ENCODE measurements around the gene TRIM10.

DNA sequence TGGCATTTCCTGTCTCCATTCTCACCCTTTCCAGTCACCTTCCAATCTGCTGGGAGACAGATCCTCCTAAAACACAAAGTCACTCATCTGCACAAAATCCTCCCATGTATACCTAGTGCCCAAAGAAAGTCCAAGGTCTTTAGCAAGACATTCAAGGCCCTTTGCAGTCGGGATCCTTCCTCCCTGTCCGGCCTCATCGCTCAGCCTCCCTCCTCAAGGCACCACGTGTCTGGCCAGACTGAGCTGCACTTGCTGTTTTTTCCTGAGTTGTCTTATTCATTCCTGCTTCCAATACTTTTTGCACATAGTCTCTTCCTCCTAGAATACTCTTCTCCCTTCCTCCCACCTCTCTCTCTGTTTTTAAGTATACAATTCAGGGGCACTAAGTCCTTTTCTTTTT, 3.7 kb upstream of the TRIM10 start:
- TF ChIP-seq, protein P1, sequence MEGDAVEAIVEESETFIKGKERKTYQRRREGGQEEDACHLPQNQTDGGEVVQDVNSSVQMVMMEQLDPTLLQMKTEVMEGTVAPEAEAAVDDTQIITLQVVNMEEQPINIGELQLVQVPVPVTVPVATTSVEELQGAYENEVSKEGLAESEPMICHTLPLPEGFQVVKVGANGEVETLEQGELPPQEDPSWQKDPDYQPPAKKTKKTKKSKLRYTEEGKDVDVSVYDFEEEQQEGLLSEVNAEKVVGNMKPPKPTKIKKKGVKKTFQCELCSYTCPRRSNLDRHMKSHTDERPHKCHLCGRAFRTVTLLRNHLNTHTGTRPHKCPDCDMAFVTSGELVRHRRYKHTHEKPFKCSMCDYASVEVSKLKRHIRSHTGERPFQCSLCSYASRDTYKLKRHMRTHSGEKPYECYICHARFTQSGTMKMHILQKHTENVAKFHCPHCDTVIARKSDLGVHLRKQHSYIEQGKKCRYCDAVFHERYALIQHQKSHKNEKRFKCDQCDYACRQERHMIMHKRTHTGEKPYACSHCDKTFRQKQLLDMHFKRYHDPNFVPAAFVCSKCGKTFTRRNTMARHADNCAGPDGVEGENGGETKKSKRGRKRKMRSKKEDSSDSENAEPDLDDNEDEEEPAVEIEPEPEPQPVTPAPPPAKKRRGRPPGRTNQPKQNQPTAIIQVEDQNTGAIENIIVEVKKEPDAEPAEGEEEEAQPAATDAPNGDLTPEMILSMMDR (IDR thresholded peaks at IDR 0.05) = no peak
- TF ChIP-seq POLR2A (IDR thresholded peaks at IDR 0.05) = no peak
